ENCODE results near the gene EVA1C.
"Not testable (repeated sequence)": the region's sequence is repeated elsewhere in the genome, so short reads cannot be mapped to it uniquely, and the experiment has no call there.

Gene EVA1C

GRCh38 chr21:32467291-32467690, 54.8 kb downstream of the EVA1C start:
- no peak for DNase-seq

DNA sequence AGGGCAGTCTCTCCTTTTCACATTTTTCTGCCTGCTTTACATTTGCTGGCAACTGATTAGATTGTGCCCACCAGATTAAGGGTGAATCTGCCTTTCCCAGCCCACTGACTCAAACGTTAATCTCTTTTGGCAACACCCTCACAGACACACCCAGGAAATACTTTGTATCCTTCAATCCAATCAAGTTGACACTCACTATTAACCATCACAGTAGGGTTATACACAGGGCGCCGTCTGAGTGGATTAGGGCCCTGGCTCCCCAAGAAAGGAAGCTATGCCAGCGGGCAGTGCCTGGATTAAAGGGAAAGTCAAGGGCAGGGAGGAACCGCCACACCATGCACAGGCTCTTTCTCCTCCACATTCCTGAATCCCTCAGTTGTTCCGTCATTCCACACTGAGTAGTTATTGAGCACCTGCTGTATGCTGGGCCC, 56.2 kb downstream of the EVA1C start:
- no peak for DNase-seq

DNA sequence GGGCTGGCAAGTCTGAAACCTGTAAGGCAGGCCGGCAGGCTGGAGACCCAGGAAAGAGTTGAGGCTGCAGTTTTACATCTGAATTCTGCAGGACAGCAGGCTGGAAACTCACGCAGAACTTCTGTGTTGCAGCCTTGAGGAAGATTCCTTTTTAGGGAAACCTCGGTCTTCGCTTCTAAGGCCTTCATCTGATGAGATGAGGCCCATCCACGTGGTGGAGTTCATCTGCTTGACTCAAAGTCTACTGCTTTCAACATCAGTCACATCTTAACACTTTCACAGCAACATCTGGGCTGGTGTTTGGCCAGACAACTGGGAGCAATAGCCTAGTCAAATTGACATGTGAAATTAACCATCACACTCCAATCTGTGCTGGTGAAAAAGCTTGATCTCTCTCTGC, 57.1 kb downstream of the EVA1C start:
- DNase-seq, result no peak

DNA sequence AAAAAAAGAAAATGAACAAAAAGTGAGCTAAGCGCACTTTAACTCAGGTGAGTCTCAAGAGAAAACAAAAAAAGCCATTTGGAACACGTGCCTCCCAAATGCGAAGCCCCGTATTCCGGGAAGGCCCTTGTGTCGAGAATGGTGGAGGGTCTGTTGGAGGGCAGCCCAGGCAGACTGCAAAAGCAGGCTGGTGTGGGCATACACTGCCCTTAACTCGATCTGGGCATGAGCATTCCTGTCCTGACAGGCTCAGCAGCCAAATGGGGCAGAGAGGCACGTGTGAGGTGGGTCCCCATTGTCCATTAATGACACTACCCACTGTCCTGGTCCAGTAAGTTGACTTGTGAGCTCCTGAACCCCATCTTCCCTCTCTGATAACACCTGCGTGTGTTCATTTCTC, 57.7 kb downstream of the EVA1C start:
- no peak for DNase-seq

DNA sequence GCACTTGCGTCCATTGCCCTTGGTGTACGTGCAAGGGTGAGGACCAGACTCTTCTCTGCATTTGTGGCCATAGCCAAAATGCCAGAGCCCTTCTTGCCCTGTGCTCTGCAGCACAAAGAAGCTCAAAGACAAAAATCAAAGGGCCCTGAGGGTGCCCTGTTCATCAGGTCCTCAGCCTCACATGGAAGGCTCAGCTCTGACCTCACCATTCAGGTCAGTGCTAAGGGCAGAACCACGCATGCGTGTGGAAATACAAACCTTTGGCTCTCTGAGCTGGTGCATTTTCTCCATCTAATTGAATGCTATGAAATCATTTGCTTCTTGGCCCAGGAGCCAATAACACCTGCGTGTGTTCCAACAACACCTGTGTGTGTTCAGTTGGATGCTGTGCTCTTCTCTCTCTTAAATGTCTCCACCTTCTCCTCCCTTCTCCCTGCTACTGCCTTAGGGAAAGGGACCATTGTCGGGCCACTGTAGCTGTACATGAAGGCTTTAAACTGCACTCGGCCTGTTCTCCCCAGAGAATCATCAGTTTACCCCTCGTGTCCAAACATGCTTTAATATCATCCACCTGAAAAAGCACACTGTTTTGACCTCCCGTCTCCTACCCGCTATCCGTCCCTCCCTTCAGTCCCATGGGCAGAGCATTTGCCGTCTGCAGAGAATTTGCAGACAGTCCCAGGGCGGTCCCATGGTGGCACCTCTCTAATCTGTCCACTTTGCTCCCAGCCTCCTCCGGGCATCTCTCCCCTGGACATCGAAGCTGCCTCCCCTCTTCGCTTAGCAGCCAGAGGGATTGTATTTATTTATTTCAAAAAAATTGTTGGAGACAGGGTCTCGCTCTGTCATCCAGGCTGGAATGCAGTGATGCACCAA, 60.6 kb downstream of the EVA1C start:
- no peak for DNase-seq

DNA sequence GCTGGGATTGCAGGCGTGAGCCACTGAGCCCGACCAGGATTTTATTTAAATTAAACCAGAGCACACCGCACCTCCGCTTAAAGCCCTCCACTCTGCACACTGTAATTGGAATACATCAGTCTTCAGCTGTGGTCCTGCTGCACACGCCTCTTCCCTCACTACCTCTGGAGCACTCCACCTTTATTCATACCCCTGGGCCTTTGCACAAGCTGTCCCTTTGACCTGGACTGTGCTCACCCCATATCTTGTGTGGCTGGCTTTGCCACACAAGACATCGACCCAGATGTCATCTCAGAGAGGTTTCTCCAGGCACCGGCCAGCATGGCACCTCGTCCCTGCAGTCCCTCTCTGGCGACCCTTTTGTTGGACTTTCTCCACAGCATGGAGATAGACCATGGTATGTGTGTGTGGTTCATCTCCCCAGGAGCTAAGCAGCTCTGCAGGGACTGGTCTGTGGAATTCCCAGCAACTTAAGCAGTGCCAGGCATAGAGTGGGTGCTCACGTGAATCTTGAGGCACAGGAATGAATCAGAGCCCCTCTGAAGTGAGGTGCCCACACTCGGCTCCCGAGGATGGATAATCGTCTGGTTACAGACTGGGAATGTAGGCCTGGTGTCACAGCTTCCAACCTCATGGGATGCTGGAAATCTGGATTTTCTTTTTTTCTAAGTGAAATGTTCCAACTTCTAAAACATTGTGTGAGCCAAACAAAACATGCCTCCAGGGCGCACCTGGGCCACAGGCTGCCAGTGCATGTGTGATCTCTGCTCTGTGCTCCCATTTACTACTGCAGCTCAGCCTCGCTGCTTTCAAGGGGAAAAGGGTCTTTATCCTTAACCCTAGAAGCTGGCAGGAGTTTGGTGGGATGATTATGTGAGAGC, 61.9 kb downstream of the EVA1C start:
- no peak for DNase-seq

GRCh38 chr21:32475162-32475812, 62.8 kb downstream of the EVA1C start:
- no peak for DNase-seq

DNA sequence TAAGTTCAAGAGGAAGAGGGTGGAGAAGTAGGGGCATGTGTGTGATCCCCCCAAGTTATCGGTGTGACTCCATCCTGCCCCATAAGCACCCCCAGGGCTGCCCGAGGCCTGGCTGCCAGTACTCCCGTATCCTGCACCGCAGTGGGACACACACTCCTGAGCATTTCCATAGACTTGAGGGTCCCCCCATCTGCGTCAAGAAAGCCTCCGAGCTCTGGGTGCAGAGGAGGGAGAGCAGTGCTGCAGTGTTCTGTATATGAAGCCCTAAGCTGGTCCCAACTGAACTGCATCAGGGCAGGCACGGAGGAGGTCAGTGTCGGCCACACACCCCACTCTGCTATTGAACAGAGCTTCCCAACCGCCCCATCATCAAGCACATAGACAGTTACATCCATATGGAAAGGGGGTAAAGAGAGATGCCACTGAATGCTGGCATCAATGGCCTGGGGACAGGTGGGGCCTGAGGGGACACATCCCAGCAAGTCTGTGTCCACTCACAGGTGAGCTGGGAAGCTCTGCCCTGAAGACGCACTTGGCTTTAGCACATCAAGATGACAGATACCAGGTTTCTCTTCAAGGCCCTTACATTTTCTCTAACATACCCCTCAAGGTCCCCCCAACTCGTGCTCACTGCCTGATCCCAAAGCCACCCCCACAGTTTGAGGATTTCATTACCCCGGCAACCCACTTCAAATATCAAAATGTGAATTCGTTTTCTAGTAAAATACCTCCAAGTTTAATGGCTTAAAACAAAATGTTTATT, 64.3 kb downstream of the EVA1C start:
- DNase-seq, result no peak

GRCh38 chr21:32477424-32477745, 64.9 kb downstream of the EVA1C start:
- no peak for DNase-seq

DNA sequence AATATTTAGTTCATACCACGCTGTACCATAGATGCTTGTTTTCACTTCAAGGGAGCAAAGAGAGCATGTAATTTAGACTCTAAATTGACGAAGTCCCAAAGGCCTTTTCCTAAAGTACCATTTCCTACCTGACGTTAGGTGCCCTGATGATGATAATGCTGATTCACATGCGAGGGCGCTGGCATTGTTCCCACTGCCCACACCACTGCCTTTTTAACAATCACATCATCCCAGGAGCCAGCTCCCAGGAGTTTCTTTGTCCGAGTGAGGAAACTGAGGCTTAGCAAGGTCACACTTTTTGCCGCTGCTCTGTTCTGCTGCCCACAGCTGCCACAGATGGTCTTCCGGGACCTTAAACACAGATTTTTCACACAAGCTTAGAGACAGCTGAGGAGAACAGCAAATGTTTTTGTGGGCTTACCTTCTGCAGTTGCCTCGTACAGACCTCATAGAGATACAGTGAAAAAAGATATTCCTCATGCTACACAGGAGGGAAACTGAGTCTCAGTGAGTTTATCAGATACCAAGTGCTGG, 69.4 kb downstream of the EVA1C start:
- DNase-seq, result no peak

- DNase-seq, result no peak
Observed at GRCh38 chr21:32482565-32483292, 70.2 kb downstream of the EVA1C start.

DNA sequence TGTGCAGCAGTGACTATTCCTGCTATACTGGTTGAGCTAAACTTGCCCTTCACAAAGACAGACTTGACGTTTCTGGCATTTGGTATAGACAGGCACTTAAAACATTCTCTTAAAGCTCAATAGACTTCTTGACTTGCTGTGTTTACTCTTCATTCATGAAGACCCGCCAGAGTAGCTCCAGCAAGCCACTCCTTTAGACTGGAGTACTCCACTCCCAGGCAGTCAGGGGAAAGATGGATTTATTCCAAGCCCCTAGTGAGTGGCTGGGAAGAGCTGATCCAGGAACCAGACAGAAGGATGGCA, 70.7 kb downstream of the EVA1C start:
- peak in 1 of 3 experiments; percentile 48 for DNase-seq

DNA sequence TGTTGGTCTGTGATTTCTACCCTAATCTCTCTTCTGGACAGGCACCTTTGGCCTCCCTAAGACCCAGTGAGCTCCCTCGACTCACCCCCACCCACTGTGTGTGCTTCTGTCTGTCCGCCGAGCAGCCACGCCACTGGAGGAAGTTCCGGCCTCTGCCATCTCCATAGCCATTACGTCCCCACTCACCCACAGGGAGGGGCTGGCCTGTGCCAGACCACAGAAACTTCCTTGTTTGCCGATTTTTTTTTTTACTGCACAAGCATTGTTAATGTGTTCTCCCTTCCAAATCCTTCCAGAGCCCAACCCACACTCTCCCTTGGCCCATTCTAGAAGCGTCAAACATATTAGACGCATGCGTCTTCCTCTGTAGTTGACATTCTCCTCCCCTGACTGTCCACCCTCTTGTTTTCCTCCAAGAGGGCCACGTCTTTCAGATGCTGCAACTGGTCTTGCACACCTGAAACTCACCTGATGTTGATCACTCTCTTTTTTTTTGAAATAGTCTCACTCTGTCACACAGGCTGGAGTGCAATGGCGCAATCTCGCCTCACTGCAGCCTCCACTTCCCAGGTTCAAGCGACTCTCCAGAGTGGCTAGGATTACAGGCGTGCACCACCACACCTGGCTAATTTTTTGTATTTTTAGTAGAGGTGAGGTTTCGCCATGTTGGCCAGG, 72.3 kb downstream of the EVA1C start:
- DNase-seq, result no peak

- no peak for DNase-seq
Observed at GRCh38 chr21:32492376-32492775, 79.9 kb downstream of the EVA1C start.

DNA sequence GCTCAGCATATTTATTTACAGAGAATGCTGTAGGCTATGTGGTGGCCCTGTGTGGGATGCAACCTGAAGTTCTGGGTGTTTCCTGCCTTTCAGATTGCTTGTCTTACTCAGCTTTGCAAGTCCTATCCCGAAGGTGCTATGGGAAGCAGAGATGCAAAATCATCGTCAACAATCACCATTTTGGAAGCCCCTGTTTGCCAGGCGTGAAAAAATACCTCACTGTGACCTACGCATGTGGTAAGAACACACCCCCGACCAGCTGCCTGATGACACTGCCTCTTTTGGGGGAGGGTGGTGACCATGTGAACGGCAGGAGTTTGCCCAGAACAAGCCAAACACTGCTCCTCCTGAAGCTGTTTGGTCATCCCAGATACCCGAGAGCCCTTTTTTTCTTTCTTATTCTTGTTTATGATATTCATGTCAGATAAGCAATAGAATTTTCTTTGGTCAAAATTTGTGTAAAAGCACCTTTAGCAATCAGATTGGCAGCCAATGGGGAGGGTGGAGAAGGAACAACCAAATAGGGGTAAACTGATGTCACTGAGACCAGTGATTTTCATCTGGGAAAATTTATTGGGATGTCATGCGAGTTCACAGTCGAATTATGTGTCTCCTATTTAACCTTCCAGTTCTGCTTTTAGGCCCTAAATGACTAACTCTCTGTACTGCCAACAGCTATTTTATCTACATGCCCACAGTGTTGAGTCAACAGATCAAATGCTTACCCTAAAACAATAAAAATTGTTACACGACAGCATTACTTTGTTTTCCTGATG, 82.6 kb downstream of the EVA1C start:
- DNase-seq, result no peak

DNA sequence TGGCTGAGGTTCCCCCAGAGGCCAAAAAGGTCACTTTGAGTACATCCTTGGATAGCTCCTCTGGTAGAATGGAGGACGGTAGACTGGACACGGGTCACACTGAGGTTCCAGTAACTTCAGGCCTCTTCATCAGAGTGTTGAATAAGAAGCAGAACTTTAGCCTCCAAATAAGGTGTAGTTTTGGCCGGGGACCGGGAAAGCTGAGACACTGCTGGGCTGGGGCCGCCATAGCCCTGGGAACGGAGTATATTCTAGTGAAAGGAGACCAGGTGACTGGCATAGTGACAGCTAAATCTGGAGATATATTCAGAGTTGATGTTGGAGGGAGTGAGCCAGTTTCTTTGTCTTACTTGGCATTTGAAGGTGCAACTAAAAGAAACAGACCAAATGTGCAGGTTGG, 84.1 kb downstream of the EVA1C start:
- no peak for DNase-seq

DNA sequence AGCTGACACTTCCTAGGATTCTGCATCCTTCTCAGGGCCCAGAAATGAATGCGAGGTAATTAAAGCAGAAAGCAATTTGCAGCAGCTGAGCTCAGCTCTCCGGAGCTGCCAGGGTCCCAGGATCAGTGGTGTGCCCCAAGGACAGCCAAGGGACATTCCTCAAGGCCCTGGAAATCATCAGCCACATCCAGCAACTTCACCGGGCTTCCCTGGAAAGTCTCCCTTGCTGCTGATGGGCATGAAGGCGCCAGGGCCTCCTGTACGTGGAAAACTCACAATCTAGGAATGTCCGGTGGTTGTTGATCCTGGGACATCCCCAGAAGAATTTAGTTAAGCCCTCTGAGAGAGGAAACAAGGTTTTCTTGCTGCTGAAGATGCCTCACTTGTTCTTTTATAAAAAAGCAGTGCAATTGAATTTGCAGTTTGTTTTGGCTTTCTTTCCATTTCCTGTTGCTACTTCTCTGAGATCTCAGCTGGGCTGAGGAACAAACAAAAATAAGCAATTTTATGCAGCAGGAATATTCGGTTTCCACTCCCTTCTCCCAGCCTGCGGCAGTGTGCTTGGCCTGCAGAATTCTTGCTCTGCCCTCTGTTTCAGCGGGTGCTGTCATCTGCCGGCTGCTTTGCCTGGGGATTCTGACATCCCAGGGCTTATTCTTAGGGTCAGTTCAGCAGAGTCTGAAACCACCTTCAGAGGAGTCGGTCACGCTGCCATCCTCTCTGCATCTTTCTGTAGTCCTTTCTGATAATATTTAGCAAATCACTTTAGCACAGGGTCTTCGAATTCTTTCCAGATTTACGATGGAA, 86.9 kb downstream of the EVA1C start:
- DNase-seq, result no peak

DNA sequence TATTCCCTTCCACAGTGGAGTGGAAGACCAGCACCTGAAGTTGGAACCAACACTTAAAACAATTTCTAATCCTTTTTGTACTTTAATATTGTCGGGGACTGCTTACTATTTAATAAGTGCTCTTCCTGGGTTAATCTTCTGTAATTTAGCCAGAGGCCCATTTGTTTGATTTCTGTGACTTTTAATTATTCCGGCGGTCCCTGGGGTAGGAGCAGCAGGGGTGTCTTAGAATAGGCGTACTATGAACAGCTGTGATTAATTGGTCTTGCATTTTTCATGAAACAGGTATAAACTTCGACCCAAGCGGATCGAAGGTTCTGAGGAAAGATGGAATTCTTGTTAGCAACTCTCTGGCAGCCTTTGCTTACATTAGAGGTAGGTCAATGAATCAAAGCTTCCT, 91.1 kb downstream of the EVA1C start:
- not testable (repeated sequence) for DNase-seq

- not testable (repeated sequence) for DNase-seq
Observed at GRCh38 chr21:32505767-32506166, 93.3 kb downstream of the EVA1C start.
